ENCODE results near the gene KCNE3.

Gene KCNE3

DNA sequence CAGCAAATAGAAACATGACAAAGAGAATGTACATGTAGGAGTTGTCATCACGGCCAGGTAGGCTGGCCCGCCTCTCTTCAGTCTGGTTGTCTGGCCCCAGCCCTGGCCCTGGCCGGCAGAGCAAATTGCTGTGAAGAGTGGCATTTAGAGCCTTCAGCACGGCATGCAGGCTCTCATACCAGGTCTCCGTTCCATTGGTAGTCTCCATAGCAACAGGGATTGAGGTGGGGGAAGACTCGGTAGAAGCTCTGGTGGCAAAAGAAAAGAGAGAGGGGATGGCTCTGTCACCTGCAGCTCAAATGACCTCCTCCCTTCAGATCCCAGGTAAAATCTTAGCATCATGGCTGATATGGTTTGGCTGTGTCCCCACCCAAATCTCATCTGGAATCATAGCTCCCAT, 10.0 kb downstream of the KCNE3 start:
- Histone ChIP-seq H2BK120ac (ENCODE audit: low read depth, low read length) (no peak overlapping the region), H3K36me3 (ENCODE audit: control insufficient read depth, insufficient read depth, low read length) (no peaks in the 10 kb centered on the region), H4K5ac (ENCODE audit: low read length) (no peak overlapping the region), H4K8ac (ENCODE audit: low read depth, low read length) (no peak overlapping the region), H3K79me2 (ENCODE audit: control insufficient read depth, insufficient read depth, low read length) (no peaks in the 10 kb centered on the region), H3K27ac (ENCODE audit: low read depth, low read length) (no peak overlapping the region), H3K4ac (ENCODE audit: low read depth, low read length) (no peak overlapping the region), H2BK5ac (ENCODE audit: low read length) (no peak overlapping the region), H3K27me3 (ENCODE audit: insufficient read depth, low read length, poor library complexity) (no peaks in the 10 kb centered on the region), H3K4me2 (ENCODE audit: low read length) (no peak overlapping the region), H3K9ac (ENCODE audit: low read length) (no peak overlapping the region), H2BK15ac (replicated peaks; ENCODE audit: low read depth) (no peak overlapping the region), H3K23ac (ENCODE audit: low read length) (no peak overlapping the region), H2AK5ac (ENCODE audit: low read length) (no peak overlapping the region), H3K18ac (ENCODE audit: low read length) (no peak overlapping the region), H3K79me1 (ENCODE audit: low read length) (no peaks in the 10 kb centered on the region), H3K4me3 (ENCODE audit: low read length) (no peak overlapping the region), H3K56ac (ENCODE audit: low read length) (no peak overlapping the region), H3K4me1 (ENCODE audit: control insufficient read depth, low read depth, low read length) (peaks cover 2% of the 10 kb centered on the region)
- WGBS (ENCODE audit: extremely low coverage, insufficient coverage, low lambda C conversion rate), result no CpG with 5 or more reads among the region's 6 CpGs
- peak; percentile 10 for DNase-seq

GRCh38 chr11:74453373-74453975, 13.9 kb downstream of the KCNE3 start:
- no peak overlapping the region for H2AK5ac ChIP-seq (ENCODE audit: low read length)
- peak; percentile 83 for DNase-seq
- no peak overlapping the region for H3K9ac ChIP-seq (ENCODE audit: low read length)
- H3K4ac ChIP-seq (ENCODE audit: low read depth, low read length), result no peak overlapping the region
- H3K18ac ChIP-seq (ENCODE audit: low read length), result no peak overlapping the region
- no peak overlapping the region for H3K27ac ChIP-seq (ENCODE audit: low read depth, low read length)
- no peak overlapping the region for H4K8ac ChIP-seq (ENCODE audit: low read depth, low read length)
- no peak overlapping the region for H4K5ac ChIP-seq (ENCODE audit: low read length)
- no peaks in the 10 kb centered on the region for H3K79me2 ChIP-seq (ENCODE audit: control insufficient read depth, insufficient read depth, low read length)
- no peak overlapping the region for H3K4me3 ChIP-seq (ENCODE audit: low read length)
- no peak overlapping the region for H2BK5ac ChIP-seq (ENCODE audit: low read length)
- H3K36me3 ChIP-seq (ENCODE audit: control insufficient read depth, insufficient read depth, low read length), result no peaks in the 10 kb centered on the region
- H3K79me1 ChIP-seq (ENCODE audit: low read length), result no peaks in the 10 kb centered on the region
- no peak overlapping the region for H3K23ac ChIP-seq (ENCODE audit: low read length)
- no peak overlapping the region for H2BK15ac ChIP-seq (replicated peaks; ENCODE audit: low read depth)
- no peak overlapping the region for H3K4me2 ChIP-seq (ENCODE audit: low read length)
- WGBS (ENCODE audit: extremely low coverage, insufficient coverage, low lambda C conversion rate), result no CpG with 5 or more reads among the region's 10 CpGs
- no peak overlapping the region for H2BK120ac ChIP-seq (ENCODE audit: low read depth, low read length)
- H3K27me3 ChIP-seq (ENCODE audit: insufficient read depth, low read length, poor library complexity), result no peaks in the 10 kb centered on the region
- H3K4me1 ChIP-seq (ENCODE audit: control insufficient read depth, low read depth, low read length), result peaks cover 1% of the 10 kb centered on the region
- H3K56ac ChIP-seq (ENCODE audit: low read length), result no peak overlapping the region

DNA sequence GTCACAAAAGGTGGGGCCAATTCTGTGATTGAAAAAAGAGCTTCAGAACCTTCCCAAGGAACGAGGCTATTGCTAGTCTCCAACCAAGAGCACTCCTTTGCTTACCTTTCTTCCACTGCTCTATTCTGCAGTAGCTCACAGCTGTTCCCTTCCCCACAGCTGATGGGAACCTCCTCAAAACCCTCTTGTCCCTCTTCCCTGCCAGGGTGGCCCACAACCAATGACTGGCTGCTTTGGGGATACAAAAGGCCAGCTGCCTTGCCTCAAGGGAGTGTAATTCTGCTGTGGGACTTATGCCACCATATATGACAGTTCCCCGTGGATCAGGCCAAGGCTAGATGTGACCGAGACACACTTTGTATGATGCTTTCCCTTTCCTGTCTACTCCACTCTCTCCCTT, 15.0 kb downstream of the KCNE3 start:
- H3K79me2 ChIP-seq (ENCODE audit: control insufficient read depth, insufficient read depth, low read length), result no peaks in the 10 kb centered on the region
- no peaks in the 10 kb centered on the region for H3K27me3 ChIP-seq (ENCODE audit: insufficient read depth, low read length, poor library complexity)
- no CpG with 5 or more reads among the region's 3 CpGs for WGBS (ENCODE audit: extremely low coverage, insufficient coverage, low lambda C conversion rate)
- no peak overlapping the region for H3K23ac ChIP-seq (ENCODE audit: low read length)
- no peak overlapping the region for H3K27ac ChIP-seq (ENCODE audit: low read depth, low read length)
- no peak overlapping the region for H4K5ac ChIP-seq (ENCODE audit: low read length)
- H3K18ac ChIP-seq (ENCODE audit: low read length), result no peak overlapping the region
- H3K4me1 ChIP-seq (ENCODE audit: control insufficient read depth, low read depth, low read length), result peaks cover 1% of the 10 kb centered on the region
- no peak overlapping the region for H3K56ac ChIP-seq (ENCODE audit: low read length)
- H2AK5ac ChIP-seq (ENCODE audit: low read length), result no peak overlapping the region
- H3K9ac ChIP-seq (ENCODE audit: low read length), result no peak overlapping the region
- H2BK120ac ChIP-seq (ENCODE audit: low read depth, low read length), result no peak overlapping the region
- H3K4ac ChIP-seq (ENCODE audit: low read depth, low read length), result no peak overlapping the region
- DNase-seq, result no peak
- no peak overlapping the region for H2BK5ac ChIP-seq (ENCODE audit: low read length)
- H3K4me2 ChIP-seq (ENCODE audit: low read length), result no peak overlapping the region
- H3K79me1 ChIP-seq (ENCODE audit: low read length), result no peaks in the 10 kb centered on the region
- no peak overlapping the region for H3K4me3 ChIP-seq (ENCODE audit: low read length)
- no peak overlapping the region for H4K8ac ChIP-seq (ENCODE audit: low read depth, low read length)
- no peak overlapping the region for H2BK15ac ChIP-seq (replicated peaks; ENCODE audit: low read depth)
- no peaks in the 10 kb centered on the region for H3K36me3 ChIP-seq (ENCODE audit: control insufficient read depth, insufficient read depth, low read length)

- Histone ChIP-seq H3K4me3 (ENCODE audit: low read length) (no peak overlapping the region), H3K27ac (ENCODE audit: low read depth, low read length) (no peak overlapping the region), H3K4ac (ENCODE audit: low read depth, low read length) (no peak overlapping the region), H3K23ac (ENCODE audit: low read length) (no peak overlapping the region), H2BK120ac (ENCODE audit: low read depth, low read length) (no peak overlapping the region), H3K9ac (ENCODE audit: low read length) (no peak overlapping the region), H3K4me2 (ENCODE audit: low read length) (no peak overlapping the region), H3K56ac (ENCODE audit: low read length) (no peak overlapping the region), H3K36me3 (ENCODE audit: control insufficient read depth, insufficient read depth, low read length) (no peaks in the 10 kb centered on the region), H3K79me1 (ENCODE audit: low read length) (no peaks in the 10 kb centered on the region), H3K4me1 (ENCODE audit: control insufficient read depth, low read depth, low read length) (peaks cover 1% of the 10 kb centered on the region), H4K5ac (ENCODE audit: low read length) (no peak overlapping the region), H2BK15ac (replicated peaks; ENCODE audit: low read depth) (no peak overlapping the region), H4K8ac (ENCODE audit: low read depth, low read length) (no peak overlapping the region), H3K79me2 (ENCODE audit: control insufficient read depth, insufficient read depth, low read length) (no peaks in the 10 kb centered on the region), H3K27me3 (ENCODE audit: insufficient read depth, low read length, poor library complexity) (no peaks in the 10 kb centered on the region), H2BK5ac (ENCODE audit: low read length) (no peak overlapping the region), H3K18ac (ENCODE audit: low read length) (no peak overlapping the region), H2AK5ac (ENCODE audit: low read length) (no peak overlapping the region)
- no peak for DNase-seq
- no CpG with 5 or more reads among the region's 6 CpGs for WGBS (ENCODE audit: extremely low coverage, insufficient coverage, low lambda C conversion rate)
These were observed 17.0 kb downstream of the KCNE3 start for GRCh38 chr11:74450318-74450717.

- WGBS (ENCODE audit: extremely low coverage, insufficient coverage, low lambda C conversion rate), result no CpG with 5 or more reads among the region's 2 CpGs
These were observed 17.9 kb downstream of the KCNE3 start for GRCh38 chr11:74449369-74449931.

DNA sequence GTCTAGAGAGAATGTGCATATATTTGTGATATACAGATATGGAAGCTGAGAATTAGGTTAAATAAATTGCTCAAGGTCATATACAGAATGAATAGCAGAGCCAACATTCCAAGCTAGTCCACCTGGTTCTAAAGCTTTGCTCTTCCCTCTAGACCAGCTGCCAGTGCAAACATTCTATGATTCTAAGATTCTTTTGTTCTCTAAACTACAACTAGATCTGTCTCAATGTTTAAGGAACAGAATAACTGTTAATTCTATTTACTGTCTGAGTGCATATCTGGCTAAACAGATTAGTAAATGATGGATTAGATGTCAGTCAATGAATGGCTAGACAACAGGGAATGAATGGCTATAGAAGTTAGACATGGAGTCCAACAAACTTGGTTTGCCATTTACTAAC, 19.6 kb downstream of the KCNE3 start:
- no peak overlapping the region for H3K56ac ChIP-seq (ENCODE audit: low read length)
- no peak overlapping the region for H2BK120ac ChIP-seq (ENCODE audit: low read depth, low read length)

More at GRCh38 chr11:74449369-74449931, 17.9 kb downstream of the KCNE3 start:
- Histone ChIP-seq H3K18ac (ENCODE audit: low read length) (no peak overlapping the region), H2AK5ac (ENCODE audit: low read length) (no peak overlapping the region), H3K79me2 (ENCODE audit: control insufficient read depth, insufficient read depth, low read length) (no peaks in the 10 kb centered on the region), H3K4me1 (ENCODE audit: control insufficient read depth, low read depth, low read length) (peaks cover 1% of the 10 kb centered on the region), H3K4me2 (ENCODE audit: low read length) (no peak overlapping the region), H3K79me1 (ENCODE audit: low read length) (no peaks in the 10 kb centered on the region), H3K56ac (ENCODE audit: low read length) (peak overlapping the region; percentile 50), H3K23ac (ENCODE audit: low read length) (no peak overlapping the region), H4K5ac (ENCODE audit: low read length) (no peak overlapping the region), H3K27ac (ENCODE audit: low read depth, low read length) (no peak overlapping the region), H2BK5ac (ENCODE audit: low read length) (no peak overlapping the region), H3K9ac (ENCODE audit: low read length) (no peak overlapping the region), H2BK15ac (replicated peaks; ENCODE audit: low read depth) (no peak overlapping the region), H3K4ac (ENCODE audit: low read depth, low read length) (no peak overlapping the region), H3K27me3 (ENCODE audit: insufficient read depth, low read length, poor library complexity) (no peaks in the 10 kb centered on the region), H3K4me3 (ENCODE audit: low read length) (no peak overlapping the region), H2BK120ac (ENCODE audit: low read depth, low read length) (no peak overlapping the region), H4K8ac (ENCODE audit: low read depth, low read length) (no peak overlapping the region), H3K36me3 (ENCODE audit: control insufficient read depth, insufficient read depth, low read length) (no peaks in the 10 kb centered on the region)
- peak; percentile 82 for DNase-seq

More for the DNA sequence above, 19.6 kb downstream of the KCNE3 start:
- H3K79me1 ChIP-seq (ENCODE audit: low read length), result no peaks in the 10 kb centered on the region
- H3K4me3 ChIP-seq (ENCODE audit: low read length), result no peak overlapping the region
- no peaks in the 10 kb centered on the region for H3K27me3 ChIP-seq (ENCODE audit: insufficient read depth, low read length, poor library complexity)
- no peak overlapping the region for H3K4ac ChIP-seq (ENCODE audit: low read depth, low read length)
- no peak overlapping the region for H3K4me2 ChIP-seq (ENCODE audit: low read length)
- H2AK5ac ChIP-seq (ENCODE audit: low read length), result no peak overlapping the region
- DNase-seq, result no peak
- H3K27ac ChIP-seq (ENCODE audit: low read depth, low read length), result no peak overlapping the region
- no peak overlapping the region for H4K5ac ChIP-seq (ENCODE audit: low read length)
- no peak overlapping the region for H3K9ac ChIP-seq (ENCODE audit: low read length)
- no peak overlapping the region for H2BK5ac ChIP-seq (ENCODE audit: low read length)
- H3K23ac ChIP-seq (ENCODE audit: low read length), result no peak overlapping the region
- peaks cover 1% of the 10 kb centered on the region for H3K4me1 ChIP-seq (ENCODE audit: control insufficient read depth, low read depth, low read length)
- no peak overlapping the region for H4K8ac ChIP-seq (ENCODE audit: low read depth, low read length)
- H3K18ac ChIP-seq (ENCODE audit: low read length), result no peak overlapping the region
- no peaks in the 10 kb centered on the region for H3K36me3 ChIP-seq (ENCODE audit: control insufficient read depth, insufficient read depth, low read length)
- no peaks in the 10 kb centered on the region for H3K79me2 ChIP-seq (ENCODE audit: control insufficient read depth, insufficient read depth, low read length)
- no peak overlapping the region for H2BK15ac ChIP-seq (replicated peaks; ENCODE audit: low read depth)

All from mesendoderm (in vitro differentiated cells).